ENCODE data around the gene GALE.

The GALE gene

DNA sequence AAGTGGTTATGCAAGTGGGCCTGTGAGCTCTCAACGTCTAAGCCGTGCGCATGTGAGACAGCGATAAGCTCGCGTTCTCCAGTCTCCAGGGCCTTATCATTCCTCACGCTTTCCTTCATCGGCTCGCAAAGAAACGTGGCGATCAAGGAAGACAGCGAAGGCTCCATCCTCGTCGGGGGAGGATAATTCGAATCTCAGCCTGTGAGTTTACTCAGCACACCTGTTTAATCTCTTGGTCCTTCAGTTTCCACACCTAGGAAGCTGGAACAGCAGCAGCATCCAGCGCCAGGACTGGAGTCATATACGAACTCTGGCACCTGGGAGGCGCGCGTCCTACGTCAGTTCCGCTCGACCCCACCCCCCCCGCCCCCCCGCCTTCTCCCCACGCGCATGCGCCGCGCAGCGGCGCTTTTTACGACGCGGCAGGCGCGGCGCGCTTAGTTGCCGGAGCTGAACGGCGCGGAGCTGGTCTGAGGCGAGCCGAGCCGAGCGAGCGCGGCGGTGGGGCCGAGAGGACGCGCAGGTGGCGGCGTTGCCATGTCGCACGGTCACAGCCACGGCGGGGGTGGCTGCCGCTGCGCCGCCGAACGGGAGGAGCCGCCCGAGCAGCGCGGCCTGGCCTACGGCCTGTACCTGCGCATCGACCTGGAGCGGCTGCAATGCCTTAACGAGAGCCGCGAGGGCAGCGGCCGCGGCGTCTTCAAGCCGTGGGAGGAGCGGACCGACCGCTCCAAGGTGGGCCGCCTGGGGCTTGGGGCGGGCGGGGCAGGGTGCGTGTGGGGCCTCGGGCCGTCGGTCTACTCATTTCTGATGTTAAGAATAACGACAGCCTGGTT, 22.4 kb downstream of the GALE start, which contains the start of gene PITHD1:
TSS of gene PITHD1 (plus strand) at position 440 of the 836 bp plus-strand sequence. CDS start at position 538, 98 bp downstream.
- peaks cover 21% of the 10 kb centered on the region for H3K36me3 ChIP-seq (ENCODE audit: insufficient read depth, low read length)
- no peaks in the 10 kb centered on the region for H4K20me1 ChIP-seq (ENCODE audit: insufficient read depth, low read length)
- peak within 1 kb of the TSS; percentile 76; the same call in 1 of the 2 replicates for H2AFZ ChIP-seq (ENCODE audit: low read length)
- peaks cover 48% of the 10 kb centered on the region for H3K4me1 ChIP-seq (ENCODE audit: insufficient read depth, low read length, severe bottlenecking)
- H3K27me3 ChIP-seq (ENCODE audit: insufficient read depth, low read length): no peaks in the 10 kb centered on the region
- H3K9me2 ChIP-seq (ENCODE audit: low read depth, low read length): no peaks in the 10 kb centered on the region
- no peaks in the 10 kb centered on the region for H3F3A ChIP-seq (ENCODE audit: insufficient read depth, low read length)
- H3K79me2 ChIP-seq (ENCODE audit: insufficient read depth, low read length): peaks cover 28% of the 10 kb centered on the region
- H3K4me2 ChIP-seq (ENCODE audit: low read length): peak within 1 kb of the TSS; percentile 85
- no peaks in the 10 kb centered on the region for H3K9me3 ChIP-seq (ENCODE audit: low read length)
- peak within 1 kb of the TSS; percentile 100 for H3K4me3 ChIP-seq (ENCODE audit: low read depth, low read length, poor library complexity, severe bottlenecking)
- H3K27ac ChIP-seq (ENCODE audit: low read depth, low read length, poor library complexity, severe bottlenecking): peak within 1 kb of the TSS; percentile 46
- H3K9ac ChIP-seq (ENCODE audit: low read length): peak within 1 kb of the TSS; percentile 98
- TF ChIP-seq, protein P1, sequence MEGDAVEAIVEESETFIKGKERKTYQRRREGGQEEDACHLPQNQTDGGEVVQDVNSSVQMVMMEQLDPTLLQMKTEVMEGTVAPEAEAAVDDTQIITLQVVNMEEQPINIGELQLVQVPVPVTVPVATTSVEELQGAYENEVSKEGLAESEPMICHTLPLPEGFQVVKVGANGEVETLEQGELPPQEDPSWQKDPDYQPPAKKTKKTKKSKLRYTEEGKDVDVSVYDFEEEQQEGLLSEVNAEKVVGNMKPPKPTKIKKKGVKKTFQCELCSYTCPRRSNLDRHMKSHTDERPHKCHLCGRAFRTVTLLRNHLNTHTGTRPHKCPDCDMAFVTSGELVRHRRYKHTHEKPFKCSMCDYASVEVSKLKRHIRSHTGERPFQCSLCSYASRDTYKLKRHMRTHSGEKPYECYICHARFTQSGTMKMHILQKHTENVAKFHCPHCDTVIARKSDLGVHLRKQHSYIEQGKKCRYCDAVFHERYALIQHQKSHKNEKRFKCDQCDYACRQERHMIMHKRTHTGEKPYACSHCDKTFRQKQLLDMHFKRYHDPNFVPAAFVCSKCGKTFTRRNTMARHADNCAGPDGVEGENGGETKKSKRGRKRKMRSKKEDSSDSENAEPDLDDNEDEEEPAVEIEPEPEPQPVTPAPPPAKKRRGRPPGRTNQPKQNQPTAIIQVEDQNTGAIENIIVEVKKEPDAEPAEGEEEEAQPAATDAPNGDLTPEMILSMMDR (IDR thresholded peaks at IDR 0.05; ENCODE audit: low read length): no peak
- no peak for TF ChIP-seq EZH2 (IDR thresholded peaks at IDR 0.05; ENCODE audit: borderline replicate concordance, low read length)

DNA sequence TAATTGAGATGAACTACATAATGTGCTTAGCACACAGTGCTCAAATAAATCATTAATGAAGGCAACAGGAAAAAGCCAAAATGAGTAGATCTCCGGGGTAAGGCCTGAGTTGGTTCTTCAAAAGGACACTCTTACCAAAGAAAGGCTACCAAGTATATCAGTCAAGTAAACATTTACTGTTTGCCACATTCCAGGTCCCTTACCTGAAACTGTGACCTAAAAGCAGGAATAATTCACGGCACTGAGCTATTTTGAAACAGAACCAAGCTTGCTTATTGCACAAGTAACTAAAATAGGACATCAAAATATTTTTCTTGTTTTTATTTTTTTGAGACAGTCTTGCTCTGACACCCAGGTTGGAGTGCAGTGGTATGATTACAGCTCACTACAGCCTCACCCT, 24.3 kb downstream of the GALE start:
- Histone ChIP-seq H3K27me3 (ENCODE audit: insufficient read depth, low read length) (no peaks in the 10 kb centered on the region), H4K20me1 (ENCODE audit: insufficient read depth, low read length) (no peaks in the 10 kb centered on the region), H3K4me1 (ENCODE audit: insufficient read depth, low read length, severe bottlenecking) (peaks cover 59% of the 10 kb centered on the region), H3K9me2 (ENCODE audit: low read depth, low read length) (no peaks in the 10 kb centered on the region), H3K79me2 (ENCODE audit: insufficient read depth, low read length) (peaks cover 23% of the 10 kb centered on the region), H3K36me3 (ENCODE audit: insufficient read depth, low read length) (peaks cover 14% of the 10 kb centered on the region; the same call in 1 of the 2 replicates), H3K27ac (ENCODE audit: low read depth, low read length, poor library complexity, severe bottlenecking) (no peak overlapping the region), H3F3A (ENCODE audit: insufficient read depth, low read length) (0 out of 2 replicates have a peak, but pooled peaks cover 4% of the 10 kb centered on the region), H3K4me2 (ENCODE audit: low read length) (no peak overlapping the region), H2AFZ (ENCODE audit: low read length) (no peak overlapping the region), H3K4me3 (ENCODE audit: low read depth, low read length, poor library complexity, severe bottlenecking) (no peak overlapping the region), H3K9ac (ENCODE audit: low read length) (no peak overlapping the region), H3K9me3 (ENCODE audit: low read length) (no peaks in the 10 kb centered on the region)
- TF ChIP-seq, protein P1 (IDR thresholded peaks at IDR 0.05; ENCODE audit: low read length): no peak
- no peak for TF ChIP-seq EZH2 (IDR thresholded peaks at IDR 0.05; ENCODE audit: borderline replicate concordance, low read length)

DNA sequence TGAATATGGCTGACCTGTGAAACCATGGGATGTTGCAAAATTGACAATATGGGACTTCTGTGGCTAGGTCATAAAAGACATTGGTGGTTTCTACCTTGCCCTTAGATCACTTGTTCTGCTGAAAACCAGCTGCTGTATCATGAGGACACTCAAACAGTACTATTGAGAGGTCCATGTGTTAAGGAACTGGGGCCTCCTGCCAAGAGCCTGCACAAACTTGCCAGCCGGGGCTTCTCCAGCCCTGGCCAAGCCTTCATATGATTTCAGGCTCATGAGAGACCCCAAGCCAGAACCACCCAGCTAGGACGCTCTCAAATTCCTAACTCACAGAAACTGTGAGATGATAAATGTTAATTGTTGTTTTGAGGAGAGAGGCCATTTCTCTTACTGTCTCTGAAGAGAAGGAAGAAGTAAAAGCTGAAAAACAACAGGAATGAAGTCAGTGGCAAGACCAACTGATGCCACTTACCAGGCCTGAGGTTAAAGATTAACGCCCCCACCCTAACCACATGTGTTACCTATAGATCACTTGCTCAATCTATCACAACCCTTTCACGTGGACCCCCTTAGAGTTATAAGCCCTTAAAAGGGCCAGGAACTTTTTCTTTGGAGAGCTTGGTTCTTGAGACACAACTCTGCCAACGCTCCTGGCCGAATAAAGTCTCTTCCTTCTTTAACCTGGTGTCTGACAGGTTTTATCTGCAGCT, 26.2 kb downstream of the GALE start:
- Histone ChIP-seq H4K20me1 (ENCODE audit: insufficient read depth, low read length) (no peaks in the 10 kb centered on the region), H2AFZ (ENCODE audit: low read length) (no peak overlapping the region), H3K27me3 (ENCODE audit: insufficient read depth, low read length) (no peaks in the 10 kb centered on the region), H3K9me3 (ENCODE audit: low read length) (no peaks in the 10 kb centered on the region), H3K4me1 (ENCODE audit: insufficient read depth, low read length, severe bottlenecking) (peaks cover 49% of the 10 kb centered on the region), H3K9ac (ENCODE audit: low read length) (no peak overlapping the region; the same call in 1 of the 2 replicates), H3K36me3 (ENCODE audit: insufficient read depth, low read length) (peaks cover 5% of the 10 kb centered on the region; the same call in 1 of the 2 replicates), H3K27ac (ENCODE audit: low read depth, low read length, poor library complexity, severe bottlenecking) (peak overlapping the region; percentile 59), H3K79me2 (ENCODE audit: insufficient read depth, low read length) (peaks cover 13% of the 10 kb centered on the region), H3K9me2 (ENCODE audit: low read depth, low read length) (no peaks in the 10 kb centered on the region), H3K4me2 (ENCODE audit: low read length) (no peak overlapping the region), H3K4me3 (ENCODE audit: low read depth, low read length, poor library complexity, severe bottlenecking) (no peak overlapping the region), H3F3A (ENCODE audit: insufficient read depth, low read length) (0 out of 2 replicates have a peak, but pooled peaks cover 4% of the 10 kb centered on the region)
- TF ChIP-seq, protein P1 (IDR thresholded peaks at IDR 0.05; ENCODE audit: low read length): no peak
- no peak for TF ChIP-seq EZH2 (IDR thresholded peaks at IDR 0.05; ENCODE audit: borderline replicate concordance, low read length)

Data from OCI-LY1 (cell line).